GM21526 (cell line): ENCODE data around the gene CACNA1A.

Source experiments
- ATAC-seq: cut with Tn5 transposase; IDR thresholded peaks from one replicate; pipeline ENCODE4 v1.9.1; 2021; ENCODE audit warnings: moderate library complexity; ENCODE audit not compliant: unreplicated experiment, low FRiP score

Gene CACNA1A

DNA sequence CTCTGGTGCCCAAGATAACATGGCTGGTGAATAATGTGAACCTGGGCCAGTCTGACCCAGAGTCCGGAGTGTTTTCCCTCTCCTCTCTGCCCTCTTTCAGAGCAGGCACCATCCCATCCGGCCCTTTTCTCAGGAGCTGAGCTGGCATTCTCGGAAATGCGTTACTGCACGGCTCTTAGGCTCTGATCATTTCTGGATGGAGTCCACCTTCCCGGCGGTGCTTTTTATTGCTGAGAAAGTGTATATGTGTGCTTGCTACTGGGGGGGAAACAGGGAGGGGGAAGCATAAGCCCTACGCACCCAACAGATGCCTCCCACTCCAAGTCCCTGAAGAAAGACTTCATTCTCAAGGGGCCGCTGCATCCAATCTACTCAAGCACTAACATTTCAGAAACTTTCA, 6.6 kb downstream of the CACNA1A start:
- no peak for ATAC-seq

DNA sequence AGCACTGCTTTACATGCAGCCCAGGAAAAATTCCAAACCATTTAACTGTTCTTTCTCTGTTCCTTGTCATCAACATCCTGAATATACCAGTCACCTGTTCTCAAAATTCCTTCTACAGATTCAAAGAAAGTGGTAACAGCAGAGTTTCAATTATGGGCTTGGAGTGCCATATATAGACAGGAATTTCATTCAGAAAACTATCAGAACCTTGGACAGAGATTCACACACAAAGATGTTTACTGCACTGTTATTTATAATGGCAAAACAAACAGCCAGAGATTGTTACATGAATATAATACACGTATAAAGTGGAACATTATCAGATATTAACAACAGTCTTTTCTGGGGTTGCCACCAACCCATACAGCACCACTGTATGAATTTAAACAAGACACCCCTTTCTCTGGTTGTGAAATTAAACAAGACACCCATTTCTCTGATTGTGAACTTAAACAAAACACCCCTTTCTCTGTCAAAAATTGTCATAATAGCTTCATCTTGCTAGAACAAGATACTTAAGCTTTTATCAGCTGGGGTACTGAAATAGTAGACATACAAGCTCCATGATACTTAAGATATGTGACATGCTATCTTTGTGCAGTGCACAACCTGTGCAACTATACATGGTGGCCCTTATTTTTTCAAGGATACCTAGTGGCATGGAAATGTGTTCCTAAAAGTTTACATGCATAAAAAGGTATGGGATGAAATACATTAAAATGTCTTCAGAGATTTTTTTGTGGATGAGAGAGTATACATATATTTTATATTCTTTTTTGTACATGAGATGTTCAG, 12.6 kb downstream of the CACNA1A start:
- no peak for ATAC-seq

DNA sequence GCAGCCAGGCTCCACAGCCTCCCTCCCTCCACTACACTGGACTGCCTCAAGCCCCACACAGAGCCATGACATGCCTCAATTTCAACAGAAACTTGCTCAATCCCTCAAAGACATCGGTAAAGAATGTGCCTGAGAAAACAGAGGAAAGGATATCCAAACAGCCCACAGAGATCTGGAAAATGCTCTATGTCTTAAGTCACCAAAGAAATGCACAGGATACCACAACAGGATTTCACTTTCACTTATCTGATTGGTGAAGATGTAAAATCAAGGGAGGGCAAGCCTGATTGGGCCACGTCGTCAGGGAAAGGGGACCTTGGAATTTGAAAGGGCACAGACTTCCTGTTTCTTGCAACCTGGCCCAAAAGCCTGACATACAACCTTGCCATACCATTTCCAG, 14.2 kb downstream of the CACNA1A start:
- no peak for ATAC-seq

DNA sequence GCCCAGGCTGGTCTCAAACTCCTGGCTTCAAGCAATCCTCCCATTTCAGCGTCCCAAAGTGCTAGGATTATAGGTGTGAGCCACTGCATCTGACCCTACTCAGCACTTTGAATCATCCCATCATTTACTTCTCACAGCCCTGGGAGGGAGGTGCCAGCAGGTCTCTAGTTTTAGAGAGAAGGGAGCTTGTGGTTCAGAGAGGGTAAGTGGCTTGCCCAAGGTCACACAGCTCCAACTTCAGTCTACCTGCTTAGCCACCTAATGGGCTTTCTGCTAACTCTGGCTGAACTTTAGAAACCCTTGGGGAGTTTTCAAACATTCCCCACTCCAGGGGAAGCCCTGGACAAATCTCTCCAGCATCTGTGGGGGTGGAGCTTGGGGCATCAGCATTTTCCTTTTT, 18.3 kb downstream of the CACNA1A start:
- ATAC-seq: no peak

- no peak for ATAC-seq
Observed at GRCh38 chr19:13484166-13484565, 22.1 kb downstream of the CACNA1A start.

DNA sequence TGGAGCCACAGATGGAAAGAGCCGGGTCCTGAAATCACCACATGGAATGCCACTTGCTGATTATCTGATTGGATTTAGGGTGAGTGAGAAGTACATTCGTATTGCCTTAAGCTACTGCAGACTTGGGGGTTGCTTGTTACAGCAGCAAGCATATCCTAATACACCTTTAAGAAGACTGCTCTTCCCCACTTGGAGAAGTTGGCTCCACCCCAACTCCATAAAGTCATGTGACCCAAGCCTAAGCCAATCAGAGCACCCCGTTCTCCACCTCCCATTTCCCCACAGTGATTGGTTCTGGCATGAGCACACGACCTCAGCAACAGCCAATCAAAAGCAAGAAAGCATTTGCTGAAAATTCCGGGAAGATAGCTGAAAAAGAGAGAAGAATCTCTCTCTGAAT, 23.1 kb downstream of the CACNA1A start:
- ATAC-seq: no peak

GRCh38 chr19:13478576-13478975, 27.7 kb downstream of the CACNA1A start:
- ATAC-seq: no peak

DNA sequence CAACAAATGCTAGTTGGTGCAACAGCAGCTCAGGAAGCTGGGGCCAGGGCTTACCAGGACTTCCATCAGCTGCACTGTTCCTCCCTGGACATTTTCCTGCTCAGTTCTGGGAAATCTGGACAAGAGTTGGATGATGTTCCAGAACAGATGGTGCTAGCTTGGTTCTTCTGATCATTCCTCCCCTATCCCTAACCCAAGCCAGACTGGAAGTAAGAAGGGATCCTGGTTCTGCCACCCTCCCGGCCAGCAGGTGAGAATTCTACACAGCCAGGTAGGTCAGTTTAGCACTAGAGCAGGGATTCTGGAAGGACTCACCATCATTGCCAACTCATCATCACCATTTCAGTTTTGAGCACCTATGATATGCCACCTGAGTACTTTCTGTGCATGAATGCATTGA, 30.2 kb downstream of the CACNA1A start:
- ATAC-seq: no peak

GRCh38 chr19:13475044-13475443, 31.2 kb downstream of the CACNA1A start:
- no peak for ATAC-seq

DNA sequence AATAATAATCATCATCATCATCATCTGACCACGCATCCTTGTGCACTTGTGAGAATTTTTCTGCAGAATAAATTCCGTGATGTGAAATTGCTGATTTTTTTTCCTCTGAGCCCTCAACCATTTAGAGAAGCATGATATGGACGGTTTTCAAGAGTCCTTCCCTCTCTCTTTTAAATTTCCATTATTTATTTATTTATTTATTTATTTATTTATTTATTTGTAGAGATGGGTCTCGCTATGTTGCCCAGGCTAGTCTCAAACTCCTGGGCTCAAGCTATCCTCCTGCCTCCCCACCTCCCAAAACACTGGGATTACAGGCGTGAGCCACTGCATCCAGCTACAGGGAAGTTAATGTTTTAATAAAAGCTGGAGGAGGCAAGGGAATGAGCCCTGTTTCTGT, 39.6 kb downstream of the CACNA1A start:
- ATAC-seq: no peak

DNA sequence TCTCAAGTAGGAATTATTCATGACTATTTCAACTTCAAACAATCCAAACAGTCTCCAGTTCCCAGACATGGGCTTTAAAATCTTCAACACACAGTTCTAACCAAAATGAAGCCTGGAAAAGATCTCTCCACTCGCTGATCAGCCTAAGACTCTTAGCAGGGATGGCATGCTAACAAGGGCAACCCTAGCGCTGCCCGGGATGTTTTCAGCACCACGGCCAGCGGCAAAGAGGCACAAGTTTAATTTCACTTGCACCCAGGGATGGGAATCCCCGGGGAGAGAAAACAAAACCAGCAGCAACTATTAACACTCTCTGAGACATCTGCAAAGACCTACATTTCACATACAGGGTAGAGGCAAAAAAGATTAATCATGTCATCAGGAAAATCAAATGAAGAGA, 43.0 kb downstream of the CACNA1A start:
- ATAC-seq: no peak

DNA sequence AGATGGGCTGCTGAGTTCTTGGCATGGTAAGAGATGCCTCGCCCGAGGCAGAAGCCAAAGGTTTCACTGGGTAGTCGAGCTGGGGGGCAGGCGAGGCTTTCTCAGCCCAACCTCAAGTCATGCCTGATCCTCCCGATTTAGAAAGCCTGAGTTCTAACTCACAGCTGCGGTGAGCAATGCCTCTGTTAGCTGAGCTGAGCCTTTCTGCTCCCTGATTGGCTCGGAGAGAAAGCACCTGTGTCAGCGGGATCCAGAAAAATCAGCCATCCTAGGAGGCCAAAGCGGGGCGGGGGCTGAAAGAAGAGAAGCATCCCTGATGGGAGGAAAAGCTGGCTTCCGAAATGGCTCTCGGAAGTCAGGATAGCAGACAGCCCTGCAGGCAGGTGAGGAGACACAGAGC, 44.7 kb downstream of the CACNA1A start:
- ATAC-seq: no peak

DNA sequence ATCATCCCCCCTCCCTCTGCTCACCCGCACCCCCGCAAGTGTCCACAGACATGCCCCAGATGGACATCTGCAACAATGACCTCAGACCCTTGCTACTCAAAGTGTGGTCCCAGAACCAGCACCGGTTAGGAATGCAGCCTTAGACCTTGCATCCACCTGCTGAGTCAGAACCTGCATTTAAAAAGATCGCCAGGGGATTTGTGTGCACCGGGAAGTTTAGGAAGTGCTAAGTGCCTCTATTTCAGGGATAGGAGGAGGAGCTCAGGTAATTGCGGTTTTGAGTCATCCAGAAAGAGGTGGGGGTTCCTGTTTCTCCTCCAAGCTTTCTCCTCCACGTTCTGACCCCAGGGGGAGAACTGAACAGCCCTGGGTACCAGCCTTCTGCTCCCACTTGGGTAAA, 46.2 kb downstream of the CACNA1A start:
- ATAC-seq: no peak

GRCh38 chr19:13459351-13459750, 46.9 kb downstream of the CACNA1A start:
- no peak for ATAC-seq

- no peak for ATAC-seq
Observed at GRCh38 chr19:13451434-13451995, 54.8 kb downstream of the CACNA1A start.

- ATAC-seq: no peak
Observed at GRCh38 chr19:13447978-13448377, 58.3 kb downstream of the CACNA1A start.

GRCh38 chr19:13441810-13442512, 64.3 kb downstream of the CACNA1A start:
- no peak for ATAC-seq

DNA sequence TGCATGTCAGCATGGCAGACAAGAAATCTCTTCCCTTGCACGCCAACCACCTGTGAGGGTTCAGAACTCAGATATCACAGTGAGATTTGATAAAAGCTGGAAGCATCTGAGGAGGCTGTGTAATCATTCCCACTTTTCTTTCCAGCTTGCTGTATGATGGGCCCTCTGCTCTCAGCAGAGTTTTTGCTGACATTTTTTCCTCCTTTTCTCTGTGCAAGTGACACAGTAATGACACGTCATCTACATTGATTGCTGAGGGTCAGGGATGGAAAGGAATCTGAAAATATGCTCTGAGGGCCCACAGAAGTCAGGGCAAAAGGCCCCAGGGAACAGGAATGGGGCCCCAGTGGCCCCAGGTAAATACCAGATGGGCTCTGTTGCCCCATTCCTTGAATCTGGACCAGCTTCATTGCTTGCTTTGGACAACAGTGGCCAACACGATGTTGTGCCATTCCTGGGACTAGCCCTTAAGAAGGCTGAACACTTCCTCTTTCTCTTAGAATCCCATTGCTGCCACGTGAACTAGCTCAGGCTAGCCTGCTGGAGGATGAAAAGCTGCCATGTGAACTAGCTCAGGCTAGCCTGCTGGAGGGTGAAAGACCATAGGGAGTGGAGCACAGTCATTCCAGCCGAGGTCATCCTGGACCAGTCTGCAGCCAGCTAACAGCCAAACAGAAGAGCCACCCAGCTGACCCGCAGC, 68.2 kb downstream of the CACNA1A start:
- no peak for ATAC-seq

- no peak for ATAC-seq
Observed at GRCh38 chr19:13436352-13436751, 69.9 kb downstream of the CACNA1A start.

DNA sequence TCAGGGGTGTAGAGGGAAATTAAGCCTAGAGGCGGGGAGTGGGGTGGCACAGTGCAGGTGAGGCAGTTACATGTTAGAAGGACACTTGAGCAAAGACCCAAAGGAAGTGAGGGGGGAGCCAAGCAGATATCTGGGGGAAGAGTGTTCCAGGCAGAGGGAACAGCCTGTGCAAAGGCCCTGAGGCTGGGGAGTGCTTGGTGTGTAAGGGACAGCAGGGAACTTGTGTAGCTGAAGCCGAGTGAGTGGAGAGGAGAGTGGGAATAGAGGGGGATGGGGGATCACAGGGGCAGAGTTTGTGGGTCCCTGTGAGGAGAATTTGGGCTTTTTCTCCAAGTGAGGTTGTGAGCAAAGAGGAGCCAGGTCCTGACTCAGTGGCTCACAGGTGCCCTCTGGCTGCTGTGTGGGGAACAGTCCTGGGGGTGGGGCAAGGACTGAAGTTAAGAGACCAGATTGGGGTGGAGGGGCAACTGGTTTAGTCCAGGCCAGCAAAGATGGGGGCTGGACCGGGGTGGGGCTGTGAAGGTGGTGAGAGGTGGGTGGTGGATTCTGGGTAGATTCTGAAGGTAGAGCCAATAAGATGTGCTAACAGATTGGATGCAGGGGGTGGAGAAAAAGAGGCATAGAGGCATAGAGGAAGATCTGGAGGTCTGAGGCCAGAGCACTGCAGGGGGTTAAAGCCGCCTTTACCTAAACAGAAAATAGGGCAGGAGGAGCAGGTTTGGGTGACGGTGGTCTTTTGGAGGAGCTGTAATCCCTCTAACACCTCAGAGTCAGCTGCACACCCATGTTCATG, 75.3 kb downstream of the CACNA1A start:
- no peak for ATAC-seq
